ENCODE results near the gene LENG1. TPM values are rescaled to one million over a fixed set of nuclear protein-coding genes. Genes with fewer than 3 reads are reported as not detected.
"Not testable (repeated sequence)": the region's sequence is repeated elsewhere in the genome, so short reads cannot be mapped to it uniquely, and the experiment has no call there.

Gene LENG1
- 3.7 TPM for total RNA-seq (ENCODE audit: unreplicated experiment)
- long read RNA-seq, transcript LENG1-201 (4 exons, 1,542 nt), result major isoform, 6 of 6 reads
- long read RNA-seq, partial matches to known transcripts, result 0 of 6 reads
- long read RNA-seq, other reads (novel, unspliced or antisense), result 0 of 6 reads

DNA sequence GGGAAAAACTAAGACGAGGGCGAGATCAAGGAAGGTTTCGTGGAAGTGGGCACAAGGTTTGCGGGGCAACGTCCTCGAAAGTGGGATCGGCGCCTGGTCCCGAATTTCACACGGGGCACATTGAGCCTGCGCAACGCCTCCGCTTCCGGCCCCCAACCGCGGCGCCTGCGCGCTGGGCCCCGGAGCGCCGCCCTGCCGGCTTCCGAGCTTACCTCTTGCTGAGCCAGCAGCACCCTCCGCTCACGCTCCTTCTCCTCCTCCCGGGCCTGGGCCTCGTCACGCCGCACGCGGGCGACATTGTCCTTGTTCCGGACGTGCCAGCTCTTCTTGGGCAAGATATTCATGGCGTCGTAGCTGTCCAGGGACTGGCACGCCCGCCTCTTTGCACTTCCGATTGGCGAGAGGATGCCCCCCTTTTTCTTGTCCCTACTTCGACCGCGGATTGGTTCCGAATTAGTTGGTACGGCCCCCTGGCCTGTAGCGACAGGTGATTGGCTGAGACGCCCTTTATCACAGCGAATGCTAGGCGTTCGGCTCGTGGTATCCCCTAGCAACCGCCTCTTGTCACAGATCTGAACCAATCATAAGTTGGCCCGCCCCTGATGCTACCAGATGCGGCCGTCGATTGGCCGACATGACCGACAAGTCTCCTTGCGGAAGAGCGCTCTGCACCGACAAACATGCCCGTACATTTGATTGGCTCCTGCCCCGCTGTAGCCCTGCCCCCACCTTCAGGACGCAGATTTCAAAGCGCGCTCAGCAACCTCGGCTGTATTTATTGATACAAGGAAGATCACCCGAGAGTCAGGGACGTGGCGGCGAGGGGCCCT lies at the start of gene LENG1:
TSS of gene LENG1 (minus strand) at position 370 of the 830 bp plus-strand sequence. CDS start at position 344, 26 bp downstream.
- TF ChIP-seq, protein P1, sequence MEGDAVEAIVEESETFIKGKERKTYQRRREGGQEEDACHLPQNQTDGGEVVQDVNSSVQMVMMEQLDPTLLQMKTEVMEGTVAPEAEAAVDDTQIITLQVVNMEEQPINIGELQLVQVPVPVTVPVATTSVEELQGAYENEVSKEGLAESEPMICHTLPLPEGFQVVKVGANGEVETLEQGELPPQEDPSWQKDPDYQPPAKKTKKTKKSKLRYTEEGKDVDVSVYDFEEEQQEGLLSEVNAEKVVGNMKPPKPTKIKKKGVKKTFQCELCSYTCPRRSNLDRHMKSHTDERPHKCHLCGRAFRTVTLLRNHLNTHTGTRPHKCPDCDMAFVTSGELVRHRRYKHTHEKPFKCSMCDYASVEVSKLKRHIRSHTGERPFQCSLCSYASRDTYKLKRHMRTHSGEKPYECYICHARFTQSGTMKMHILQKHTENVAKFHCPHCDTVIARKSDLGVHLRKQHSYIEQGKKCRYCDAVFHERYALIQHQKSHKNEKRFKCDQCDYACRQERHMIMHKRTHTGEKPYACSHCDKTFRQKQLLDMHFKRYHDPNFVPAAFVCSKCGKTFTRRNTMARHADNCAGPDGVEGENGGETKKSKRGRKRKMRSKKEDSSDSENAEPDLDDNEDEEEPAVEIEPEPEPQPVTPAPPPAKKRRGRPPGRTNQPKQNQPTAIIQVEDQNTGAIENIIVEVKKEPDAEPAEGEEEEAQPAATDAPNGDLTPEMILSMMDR (IDR thresholded peaks at IDR 0.05; ENCODE audit: partially characterized antibody, unreplicated experiment), result no peak
- peaks cover 18% of the 10 kb centered on the region for H3K27me3 Mint-ChIP-seq (ENCODE audit: unreplicated experiment)
- peak within 1 kb of the TSS; percentile 100 for H3K4me3 Mint-ChIP-seq (ENCODE audit: unreplicated experiment)
- peak within 1 kb of the TSS; percentile 92 for H3K27ac Mint-ChIP-seq (ENCODE audit: unreplicated experiment)
- H3K36me3 Mint-ChIP-seq (ENCODE audit: unreplicated experiment), result peaks cover 8% of the 10 kb centered on the region
- DNase-seq, result peak; percentile 94
- peaks cover 9% of the 10 kb centered on the region for H3K4me1 Mint-ChIP-seq (ENCODE audit: low read depth, unreplicated experiment)
- peaks cover 11% of the 10 kb centered on the region for H3K9me3 Mint-ChIP-seq (ENCODE audit: unreplicated experiment)

DNA sequence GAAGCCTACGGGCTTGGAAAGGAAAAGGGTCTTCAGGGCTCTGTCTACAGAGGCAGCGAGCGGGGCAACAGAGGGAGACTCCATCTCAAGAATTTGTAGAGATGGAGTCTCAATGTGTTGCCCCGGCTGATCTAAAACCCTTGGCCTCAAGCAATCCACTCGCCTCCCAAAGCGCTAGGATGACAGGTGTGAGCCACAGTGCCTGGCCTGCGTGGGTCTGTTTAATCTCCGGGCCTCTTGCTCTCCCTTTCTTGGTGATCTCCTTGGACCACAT lies 49.2 kb upstream of the LENG1 start:
- peaks cover 19% of the 10 kb centered on the region for H3K4me1 Mint-ChIP-seq (ENCODE audit: low read depth, unreplicated experiment)
- TF ChIP-seq, protein P1 (IDR thresholded peaks at IDR 0.05; ENCODE audit: partially characterized antibody, unreplicated experiment), result no peak
- DNase-seq, result no peak
- peaks cover 6% of the 10 kb centered on the region for H3K27me3 Mint-ChIP-seq (ENCODE audit: unreplicated experiment)
- H3K27ac Mint-ChIP-seq (ENCODE audit: unreplicated experiment), result peak overlapping the region; percentile 90
- H3K36me3 Mint-ChIP-seq (ENCODE audit: unreplicated experiment), result peaks cover 14% of the 10 kb centered on the region
- H3K9me3 Mint-ChIP-seq (ENCODE audit: unreplicated experiment), result peaks cover 9% of the 10 kb centered on the region
- H3K4me3 Mint-ChIP-seq (ENCODE audit: unreplicated experiment), result peak overlapping the region; percentile 49

DNA sequence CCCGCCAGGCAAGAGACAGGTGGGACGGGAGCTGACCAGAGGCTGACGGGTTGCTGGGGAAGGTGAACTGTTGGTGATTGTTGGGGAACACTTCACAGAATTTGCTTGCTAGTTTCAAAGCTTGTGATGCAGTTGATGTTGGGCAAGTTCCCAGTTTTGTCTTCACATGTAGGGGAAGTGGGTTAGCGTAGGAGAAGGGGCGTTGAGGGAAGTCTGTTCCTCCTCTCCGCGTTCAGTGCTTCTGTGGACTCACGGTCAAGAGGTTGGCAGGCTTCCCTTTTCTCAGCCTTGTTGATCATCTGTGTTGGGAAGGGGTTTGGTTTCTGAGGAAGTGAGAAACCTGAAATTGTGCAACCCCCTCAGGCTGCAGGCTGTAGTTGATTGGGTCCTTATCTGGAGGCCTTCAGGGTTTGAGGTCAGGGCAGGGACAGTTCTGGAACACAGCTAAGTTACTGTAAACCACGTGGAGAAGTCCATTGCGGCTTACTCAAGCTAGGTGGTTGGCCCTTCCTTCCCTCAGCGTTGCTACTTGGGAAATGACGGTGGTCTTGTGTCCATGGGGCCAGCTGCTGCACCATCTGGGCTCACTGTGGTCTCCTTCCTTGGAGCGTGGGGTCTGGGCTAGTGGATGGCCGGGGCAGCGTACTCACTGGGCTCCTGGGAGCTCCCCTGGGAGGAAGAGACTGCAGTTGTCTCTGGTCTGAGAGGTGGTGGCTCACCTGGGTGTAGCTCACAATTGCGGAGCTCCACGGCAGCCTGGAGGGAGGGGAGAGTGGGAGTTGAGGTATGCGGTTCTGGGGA lies 48.7 kb upstream of the LENG1 start:
- TF ChIP-seq, protein P1 (IDR thresholded peaks at IDR 0.05; ENCODE audit: partially characterized antibody, unreplicated experiment), result no peak
- H3K9me3 Mint-ChIP-seq (ENCODE audit: unreplicated experiment), result peaks cover 9% of the 10 kb centered on the region
- peak overlapping the region; percentile 90 for H3K27ac Mint-ChIP-seq (ENCODE audit: unreplicated experiment)
- peaks cover 6% of the 10 kb centered on the region for H3K27me3 Mint-ChIP-seq (ENCODE audit: unreplicated experiment)
- DNase-seq, result no peak
- peak overlapping the region; percentile 49 for H3K4me3 Mint-ChIP-seq (ENCODE audit: unreplicated experiment)
- peaks cover 20% of the 10 kb centered on the region for H3K4me1 Mint-ChIP-seq (ENCODE audit: low read depth, unreplicated experiment)
- H3K36me3 Mint-ChIP-seq (ENCODE audit: unreplicated experiment), result peaks cover 14% of the 10 kb centered on the region

DNA sequence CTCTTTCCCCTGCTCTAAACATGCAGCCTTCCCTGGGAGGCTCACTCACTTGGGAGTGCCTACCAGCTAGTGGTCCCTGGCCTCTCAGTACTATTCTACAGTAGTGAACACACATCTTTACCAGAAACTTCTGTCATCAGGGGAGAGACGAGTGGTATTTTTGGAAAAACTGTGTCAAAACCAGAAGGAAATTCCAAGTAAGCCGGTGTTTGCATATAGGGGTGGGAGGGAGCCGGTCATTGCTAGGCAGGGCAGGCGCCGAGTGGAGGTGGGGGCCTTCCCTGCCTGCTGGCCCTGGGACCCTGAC lies 48.1 kb upstream of the LENG1 start:
- Mint-ChIP-seq H3K27ac (ENCODE audit: unreplicated experiment) (peak overlapping the region; percentile 24), H3K36me3 (ENCODE audit: unreplicated experiment) (peaks cover 14% of the 10 kb centered on the region), H3K27me3 (ENCODE audit: unreplicated experiment) (peaks cover 5% of the 10 kb centered on the region), H3K9me3 (ENCODE audit: unreplicated experiment) (peaks cover 8% of the 10 kb centered on the region), H3K4me3 (ENCODE audit: unreplicated experiment) (no peak overlapping the region), H3K4me1 (ENCODE audit: low read depth, unreplicated experiment) (peaks cover 25% of the 10 kb centered on the region)
- TF ChIP-seq, protein P1 (IDR thresholded peaks at IDR 0.05; ENCODE audit: partially characterized antibody, unreplicated experiment), result no peak
- DNase-seq, result no peak

DNA sequence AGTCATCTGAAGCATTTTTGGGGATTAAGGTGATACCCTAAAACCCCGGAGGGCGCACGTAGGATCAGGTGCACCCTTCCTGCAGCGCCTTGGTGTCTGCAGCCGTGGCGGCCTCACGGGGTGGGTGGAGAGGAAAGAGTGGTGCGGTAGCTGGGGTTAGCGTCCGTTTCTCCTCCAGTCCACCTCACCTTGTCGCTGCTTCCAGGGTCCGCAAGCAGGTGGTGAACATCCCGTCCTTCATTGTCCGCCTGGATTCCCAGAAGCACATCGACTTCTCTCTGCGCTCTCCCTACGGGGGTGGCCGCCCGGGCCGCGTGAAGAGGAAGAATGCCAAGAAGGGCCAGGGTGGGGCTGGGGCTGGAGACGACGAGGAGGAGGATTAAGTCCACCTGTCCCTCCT lies 47.7 kb upstream of the LENG1 start:
- Mint-ChIP-seq H3K27ac (ENCODE audit: unreplicated experiment) (peak overlapping the region; percentile 24), H3K4me1 (ENCODE audit: low read depth, unreplicated experiment) (peaks cover 29% of the 10 kb centered on the region), H3K36me3 (ENCODE audit: unreplicated experiment) (peaks cover 14% of the 10 kb centered on the region)
- not testable (repeated sequence) for H3K9me3 Mint-ChIP-seq (ENCODE audit: unreplicated experiment); DNase-seq; H3K4me3 Mint-ChIP-seq (ENCODE audit: unreplicated experiment); H3K27me3 Mint-ChIP-seq (ENCODE audit: unreplicated experiment)

All from glutamatergic neuron (in vitro differentiated cells).